K562 (cell line): Measurements from ENCODE around the gene ST3GAL3. TPM values are rescaled to one million over a fixed set of nuclear protein-coding genes. Genes with fewer than 3 reads are reported as not detected.
A peak's percentile ranks its signal among the peaks of the same experiment; 100 is the strongest.

Experiments
- ATAC-seq: fragments of 200-7000 bp; cut with Tn5 transposase; 3 replicates; pipeline ENCODE4 v1.9.1; 2020; ENCODE audit warnings: moderate library complexity
- BruUV-seq: library from RNA; stranded (reverse); fragments of 400-500 nt; replicated peaks from 2 replicates; lab custom pipeline; 2021; lab: Mats Ljungman, UMichigan
- CTCF ChIA-PET: fragments of 300-600 bp; formaldehyde crosslinking; extraction: SDS; loops from one replicate; lab custom pipeline; 2021; ENCODE audit warnings: low intra/inter-chr PET ratio; lab: Yijun Ruan, JAX
- POLR2A ChIA-PET: fragments of 300-600, 350-650 bp; sonication (Branson Sonifier 250); formaldehyde crosslinking; extraction: SDS; loops from one replicate; lab custom pipeline; 2021; ENCODE audit warnings: antibody characterized with exemption, inconsistent platforms; lab: Yijun Ruan, JAX
- DNase-seq, 4 experiments: peaks; one replicate each; pipeline versions ENCODE4 v3.0.0 to v3.0.0-alpha.2; 2011 to 2018; ENCODE audit warnings: low spot score in 3 of 4, mixed read lengths in 3 of 4; ENCODE audit errors: extremely low read depth in 1 of 4
- FAIRE-seq: peaks from 2 replicates; lab custom pipeline; 2011; peaks lifted over from hg19 to GRCh38; lab: Jason Lieb, UNC
- H2AFZ ChIP-seq: 2 replicates; pipeline ENCODE4 v1.6.0; 2011; ENCODE audit warnings: low read depth, low read length, control low read depth, inconsistent platforms
- H3K27ac ChIP-seq: fragments of 200-600 bp; 3 replicates; pipeline ENCODE4 v1.8.0; 2011; ENCODE audit warnings: low read depth, mild to moderate bottlenecking, control low read depth, inconsistent platforms, low read length, moderate library complexity, mixed read lengths; ENCODE audit errors: extremely low read depth
- H3K27me3 ChIP-seq, 2 experiments: fragments of 300-600 bp in 1 of 2; 2 replicates in 1 of 2; 3 replicates in 1 of 2; pipeline versions ENCODE4 v1.6.0 to v1.8.0; 2011; ENCODE audit warnings: inconsistent platforms in 2 of 2, low read length in 2 of 2, mild to moderate bottlenecking in 1 of 2, mixed read lengths in 1 of 2, moderate library complexity in 1 of 2; ENCODE audit not compliant: control insufficient read depth in 2 of 2, insufficient read depth in 2 of 2
- H3K36me3 ChIP-seq: fragments of 300-600 bp; 3 replicates; pipeline ENCODE4 v1.8.0; 2011; ENCODE audit warnings: mild to moderate bottlenecking, low read length, inconsistent platforms; ENCODE audit not compliant: control insufficient read depth, insufficient read depth
- H3K4me1 ChIP-seq, 2 experiments: fragments of 200-600 bp in 1 of 2; replicated peaks in 1 of 2; 2 replicates in 1 of 2; 3 replicates in 1 of 2; pipeline versions ENCODE4 v1.5.1 to v1.8.0; 2011; ENCODE audit warnings: inconsistent platforms in 2 of 2, low read length in 2 of 2, mild to moderate bottlenecking in 1 of 2, mixed read lengths in 1 of 2, moderate library complexity in 1 of 2; ENCODE audit not compliant: control insufficient read depth in 2 of 2, insufficient read depth in 2 of 2
- H3K4me2 ChIP-seq: 2 replicates; pipeline ENCODE4 v1.6.1; 2011; ENCODE audit warnings: low read length, control low read depth, inconsistent platforms, mixed read lengths; ENCODE audit not compliant: insufficient read depth
- H3K4me3 ChIP-seq: fragments of 200-600 bp; sonication (generic), shearing (Covaris generic); 2 replicates; pipeline ENCODE4 v1.5.1; 2016; ENCODE audit warnings: control low read depth, inconsistent platforms
- H3K79me2 ChIP-seq: fragments of 200-600 bp; 3 replicates; pipeline ENCODE4 v1.8.0; 2011; ENCODE audit warnings: low read length, inconsistent platforms; ENCODE audit not compliant: control insufficient read depth, insufficient read depth
- H3K9ac ChIP-seq, 2 experiments: 2 replicates each; pipeline versions ENCODE4 v1.6.0 to v1.6.1; 2011; ENCODE audit warnings: low read depth in 2 of 2, low read length in 2 of 2, control low read depth in 1 of 2, inconsistent platforms in 1 of 2, mild to moderate bottlenecking in 1 of 2, mixed read lengths in 1 of 2; ENCODE audit not compliant: insufficient read depth in 1 of 2
- H3K9me1 ChIP-seq: one replicate; pipeline ENCODE4 v1.6.0; 2011; ENCODE audit warnings: inconsistent platforms, mild to moderate bottlenecking, low read length, moderate library complexity; ENCODE audit not compliant: control insufficient read depth, insufficient read depth
- H3K9me3 ChIP-seq: replicated peaks from 2 replicates; pipeline ENCODE4 v1.5.1; 2011; ENCODE audit warnings: low read depth, low read length, inconsistent platforms; ENCODE audit not compliant: control insufficient read depth, insufficient read depth
- H4K20me1 ChIP-seq: replicated peaks from 2 replicates; pipeline ENCODE4 v1.6.1; 2011; ENCODE audit warnings: low read length, inconsistent platforms, mixed read lengths; ENCODE audit not compliant: control insufficient read depth, insufficient read depth
- HNRNPK ChIP-seq: fragments of 200-400 bp; formaldehyde crosslinking; IDR thresholded peaks from one replicate; pipeline ENCODE4 v1.6.1; 2018; ENCODE audit warnings: mild to moderate bottlenecking, low read depth, low read length; ENCODE audit not compliant: poor library complexity, severe bottlenecking
- HNRNPLL ChIP-seq: fragments of 200-400 bp; formaldehyde crosslinking; IDR thresholded peaks from 2 replicates; pipeline ENCODE4 v1.6.1; 2017; ENCODE audit warnings: low read length, low read depth, mild to moderate bottlenecking; ENCODE audit not compliant: poor library complexity, severe bottlenecking
- JUN ChIP-seq, 2 experiments: sonication (generic) in 1 of 2; formaldehyde crosslinking in 1 of 2; IDR thresholded peaks; 2 replicates each; pipeline versions ENCODE4 v1.6.1 to v1.8.0; 2012 to 2022; ENCODE audit warnings: borderline replicate concordance in 2 of 2, mild to moderate bottlenecking in 2 of 2, improper control_type of control experiment in 1 of 2, low read depth in 1 of 2, low read length in 1 of 2, missing genetic modification reagents in 1 of 2
- LARP7 ChIP-seq: fragments of 450-650 bp; IDR thresholded peaks from 2 replicates; pipeline ENCODE4 v1.6.1; 2016
- MIER1 ChIP-seq: fragments of 450-650 bp; IDR thresholded peaks from 2 replicates; pipeline ENCODE4 v1.6.1; 2016; ENCODE audit warnings: antibody characterized with exemption, mild to moderate bottlenecking, low read depth
- NFIC ChIP-seq: fragments of 450-650 bp; IDR thresholded peaks from 2 replicates; pipeline ENCODE4 v1.6.1; 2017; ENCODE audit warnings: mild to moderate bottlenecking, inconsistent platforms
- OTX1 ChIP-seq: fragments of 450-650 bp; formaldehyde crosslinking; IDR thresholded peaks from 2 replicates; pipeline ENCODE4 v1.4.0; 2022; ENCODE audit warnings: mild to moderate bottlenecking
- REST ChIP-seq, 2 experiments: fragments of 450-650 bp; formaldehyde crosslinking in 1 of 2; IDR thresholded peaks; 2 replicates each; pipeline versions ENCODE4 v1.4.0 to v1.6.1; 2014 to 2020; ENCODE audit warnings: mild to moderate bottlenecking in 2 of 2, borderline replicate concordance in 1 of 2, low read depth in 1 of 2
- TFAM ChIP-seq: fragments of 250-450 bp; sonication (Bioruptor Pico); conservative IDR thresholded peaks from 2 replicates; pipeline ENCODE4 v1.5.0; 2021; ENCODE audit warnings: mild to moderate bottlenecking, moderate library complexity
- ZBTB33 ChIP-seq: sonication (generic); formaldehyde crosslinking; IDR thresholded peaks from 2 replicates; pipeline ENCODE4 v1.8.1; 2023; ENCODE audit warnings: mild to moderate bottlenecking, missing genetic modification reagents
- ZNF766 ChIP-seq: fragments of 200-800 bp; sonication (Bioruptor generic); conservative IDR thresholded peaks from 2 replicates; pipeline ENCODE4 v1.6.1; 2016; ENCODE audit warnings: missing genetic modification characterization, missing compliant biosample characterization
- WGBS: fragments of 100-300 bp; shearing (Covaris generic); methylation state at CpG from one replicate; pipeline ENCODE4 v1.1.6; 2016; ENCODE audit warnings: low coverage, mixed read lengths; ENCODE audit not compliant: insufficient coverage; ENCODE audit errors: missing lambda C conversion rate; 5-methylcytosine and 5-hydroxymethylcytosine counted together
- in situ Hi-C: fragments of 300-500 bp; cut with MboI; formaldehyde crosslinking; loops from 4 replicates; pipeline ENCODE4 v1.15.0; 2018; ENCODE audit warnings: inconsistent platforms, mixed read lengths
- intact Hi-C: fragments of 100-400 bp; cut with micrococcal nuclease; formaldehyde crosslinking; loops from 2 replicates; pipeline ENCODE4 v1.14.2; 2022
- polyA plus RNA-seq, 8 experiments: library from polyadenylated mRNA; depleted of rRNA in 4 of 8; stranded (reverse) in 5 of 8; unstranded in 3 of 8; fragments of >200 nt; fragmentation: Nextera tagmentation in 2 of 8; fragmentation: Illumina TruSeq in 1 of 8; extraction: Ambion mirVana in 2 of 8; extraction: Trizol in 1 of 8; gene quantifications; 2 replicates each; pipeline versions ENCODE4 v1.2.1 to v1.2.3, GENCODE V29; 2011 to 2014; ENCODE audit warnings: inconsistent platforms in 1 of 8, missing spikeins in 1 of 8
- total RNA-seq, 7 experiments: library from RNA; depleted of rRNA in 6 of 7; stranded (reverse); fragments of >200 nt in 6 of 7; fragmentation: Illumina TruSeq in 2 of 7; extraction: Trizol in 2 of 7; gene quantifications; 2 replicates each; pipeline versions ENCODE4 v1.2.1 to v1.2.3, GENCODE V29; 2011 to 2021; ENCODE audit warnings: low replicate concordance in 1 of 7

ST3GAL3 gene
- total and polyA plus RNA-seq, 9 of the 15 experiments (the other 6 are each of a cell fraction or from before 2014, with no cell fraction given), result 1.2 to 18.9 (median 11.0) TPM

GRCh38 chr1:43969416-43969745 is 262.0 kb downstream of the ST3GAL3 start:
- H3K9me1 ChIP-seq, result peaks cover 4% of the 10 kb centered on the region
- no peaks in the 10 kb centered on the region for H4K20me1 ChIP-seq
- H3K79me2 ChIP-seq, result peaks cover 16% of the 10 kb centered on the region
- FAIRE-seq (no peak), ATAC-seq (no peak; the same call in 1 of the 3 replicates), DNase-seq (no peak)
- BruUV-seq, result no TSS peak
- H3K9me3 ChIP-seq, result no peaks in the 10 kb centered on the region
- ChIA-PET CTCF (no interaction called here), POLR2A (interaction anchor here (0.6 to 1.0 kb wide), 7 partner anchors 10 to 557 kb away, joined by 3 to 4 read pairs (median 3); partner anchors contain the start of gene IPO13)
- WGBS, result 36% methylated on average over 7 of the region's 7 CpGs
- H3K9ac ChIP-seq, result peak overlapping the region in 1 of 2 experiments; percentile 81; a peak in 2 of 4 replicates
- peak overlapping the region; percentile 100 for H3K4me3 ChIP-seq
- no peaks in the 10 kb centered on the region for H3K27me3 ChIP-seq
- no peak overlapping the region for H3K27ac ChIP-seq
- H2AFZ ChIP-seq, result peak overlapping the region; percentile 87
- H3K36me3 ChIP-seq, result peaks cover 41% of the 10 kb centered on the region
- peak overlapping the region; percentile 98 for H3K4me2 ChIP-seq
- intact Hi-C loops, result loop anchor here (1.0 kb wide), 1 partner anchor 23 kb away; the partner anchor contains the start of gene IPO13
- peaks cover 10 to 29% of the 10 kb centered on the region in 2 experiments; a peak in 4 of 5 replicates for H3K4me1 ChIP-seq
- in situ Hi-C loops, result no loop called here
- no peak for TF ChIP-seq JUN (IDR thresholded peaks at IDR 0.05; ENCODE audit: borderline replicate concordance, low read depth, low read length)
- no peak for TF ChIP-seq JUN (CRISPR knock-in tag; IDR thresholded peaks at IDR 0.05; ENCODE audit: borderline replicate concordance)
- TF ChIP-seq MIER1, result peak; percentile 33; the same call in 1 of the 2 replicates
- TF ChIP-seq OTX1 (CRISPR knock-in tag), result peak; percentile 56
- peak; percentile 57; the same call in 1 of the 2 replicates for TF ChIP-seq LARP7
- no peak for TF ChIP-seq HNRNPK
- 0 out of 2 replicates have a peak, but pooled peaks have one; percentile 31 for TF ChIP-seq ZNF766 (CRISPR knock-in tag)
- TF ChIP-seq REST (IDR thresholded peaks at IDR 0.05; ENCODE audit: borderline replicate concordance), result peak; percentile 10; the same call in 1 of the 2 replicates
- 0 out of 2 replicates have a peak, but pooled peaks have one; percentile 8 for TF ChIP-seq REST (CRISPR knock-in tag; IDR thresholded peaks at IDR 0.05; ENCODE audit: low read depth)
- no peak for TF ChIP-seq HNRNPLL
- peak; percentile 45; the same call in 1 of the 2 replicates for TF ChIP-seq NFIC
- no peak for TF ChIP-seq TFAM
- peak; percentile 30; the same call in 1 of the 2 replicates for TF ChIP-seq ZBTB33 (CRISPR knock-in tag)
